ENCODE results near the gene TBC1D1.

Gene TBC1D1

GRCh38 chr4:38065176-38065575 is 174.3 kb downstream of the TBC1D1 start:
- ATAC-seq: no peak
- TF ChIP-seq POU6F1 (CRISPR knock-in tag; IDR thresholded peaks at IDR 0.05; ENCODE audit: borderline replicate concordance, low read depth) (no peak), ZFP3 (CRISPR knock-in tag; IDR thresholded peaks at IDR 0.05) (no peak), ESRRG (CRISPR knock-in tag; IDR thresholded peaks at IDR 0.05) (no peak), ZC3H10 (CRISPR knock-in tag; IDR thresholded peaks at IDR 0.05) (no peak), ZNF565 (CRISPR knock-in tag; conservative IDR thresholded peaks at IDR 0.05; ENCODE audit: low read depth) (no peak), ZFP30 (CRISPR knock-in tag; IDR thresholded peaks at IDR 0.05) (no peak), PATZ1 (CRISPR knock-in tag; IDR thresholded peaks at IDR 0.05; ENCODE audit: borderline replicate concordance) (no peak), CREB5 (CRISPR knock-in tag; IDR thresholded peaks at IDR 0.05; ENCODE audit: low read depth) (no peak), ZNF70 (CRISPR knock-in tag; IDR thresholded peaks at IDR 0.05) (no peak)

- TF ChIP-seq ARNTL (CRISPR knock-in tag; IDR thresholded peaks at IDR 0.05; ENCODE audit: borderline replicate concordance, low read depth) (no peak), CSRNP3 (CRISPR knock-in tag; IDR thresholded peaks at IDR 0.05) (no peak), GLIS3 (CRISPR knock-in tag; IDR thresholded peaks at IDR 0.05) (no peak), PPARA (CRISPR knock-in tag; IDR thresholded peaks at IDR 0.05; ENCODE audit: borderline replicate concordance) (no peak), TSHZ2 (CRISPR knock-in tag; IDR thresholded peaks at IDR 0.05) (no peak), TCF4 (CRISPR knock-in tag; IDR thresholded peaks at IDR 0.05; ENCODE audit: borderline replicate concordance) (no peak), ZFP3 (CRISPR knock-in tag; IDR thresholded peaks at IDR 0.05) (no peak), ESRRG (CRISPR knock-in tag; IDR thresholded peaks at IDR 0.05) (no peak), TOX (CRISPR knock-in tag; IDR thresholded peaks at IDR 0.05; ENCODE audit: borderline replicate concordance) (no peak), CREB5 (CRISPR knock-in tag; IDR thresholded peaks at IDR 0.05; ENCODE audit: low read depth) (no peak), POU6F1 (CRISPR knock-in tag; IDR thresholded peaks at IDR 0.05; ENCODE audit: borderline replicate concordance, low read depth) (no peak), RARB (CRISPR knock-in tag; IDR thresholded peaks at IDR 0.05) (no peak), OSR1 (CRISPR knock-in tag; IDR thresholded peaks at IDR 0.05) (no peak), ZNF70 (CRISPR knock-in tag; IDR thresholded peaks at IDR 0.05) (no peak), ZNF565 (CRISPR knock-in tag; conservative IDR thresholded peaks at IDR 0.05; ENCODE audit: low read depth) (no peak)
- no peak for ATAC-seq
These were observed 175.0 kb downstream of the TBC1D1 start for GRCh38 chr4:38065900-38066299.
